ENCODE measurements around the gene PRSS27.
"Not testable (repeated sequence)": the region's sequence is repeated elsewhere in the genome, so short reads cannot be mapped to it uniquely, and the experiment has no call there.

The PRSS27 gene

GRCh38 chr16:2707368-2708289, 12.4 kb downstream of the PRSS27 start:
- no peak for DNase-seq

- no peak for DNase-seq
These were observed 13.3 kb downstream of the PRSS27 start for GRCh38 chr16:2706611-2707311.

GRCh38 chr16:2706085-2706484, 13.9 kb downstream of the PRSS27 start:
- DNase-seq: no peak

- no peak for DNase-seq
These were observed 14.7 kb downstream of the PRSS27 start for GRCh38 chr16:2705351-2705750.

GRCh38 chr16:2704983-2705275, 15.1 kb downstream of the PRSS27 start:
- DNase-seq: no peak

- no peak for DNase-seq
These were observed 15.7 kb downstream of the PRSS27 start for GRCh38 chr16:2704166-2704982.

- no peak for DNase-seq
These were observed 16.9 kb downstream of the PRSS27 start for GRCh38 chr16:2702871-2703745.

- DNase-seq: no peak
These were observed 17.6 kb downstream of the PRSS27 start for GRCh38 chr16:2702438-2702825.

- DNase-seq: no peak
These were observed 18.1 kb downstream of the PRSS27 start for GRCh38 chr16:2701713-2702437.

- DNase-seq: no peak
These were observed 18.8 kb downstream of the PRSS27 start for GRCh38 chr16:2701272-2701671.

GRCh38 chr16:2700786-2701185, 19.2 kb downstream of the PRSS27 start:
- no peak for DNase-seq

GRCh38 chr16:2699791-2700600, 20.0 kb downstream of the PRSS27 start:
- DNase-seq: no peak

GRCh38 chr16:2698965-2699750, 20.9 kb downstream of the PRSS27 start:
- no peak for DNase-seq

- no peak for DNase-seq
These were observed 21.7 kb downstream of the PRSS27 start for GRCh38 chr16:2698103-2698870.

- no peak for DNase-seq
These were observed 22.5 kb downstream of the PRSS27 start for GRCh38 chr16:2697401-2697948.

GRCh38 chr16:2696601-2697250, 23.3 kb downstream of the PRSS27 start:
- DNase-seq: not testable (repeated sequence)

GRCh38 chr16:2692948-2693651, 26.9 kb downstream of the PRSS27 start:
- DNase-seq: no peak

Data from bone marrow (tissue), 2 donors.